Hepatocyte (in vitro differentiated cells): ENCODE results near the gene TMEM131L.
"Not testable (repeated sequence)": the region's sequence is repeated elsewhere in the genome, so short reads cannot be mapped to it uniquely, and the experiment has no call there.

Experiments used
- CTCF ChIP-seq: fragments of 200-600 bp; sonication (generic); IDR thresholded peaks from 2 replicates; pipeline ENCODE4 v1.5.1; 2016; ENCODE audit warnings: antibody characterized with exemption, mild to moderate bottlenecking; ENCODE audit not compliant: poor library complexity
- EZH2 ChIP-seq: fragments of 200-600 bp; sonication (generic); IDR thresholded peaks from 2 replicates; pipeline ENCODE4 v1.6.1; 2016; ENCODE audit warnings: antibody characterized with exemption, mild to moderate bottlenecking, borderline replicate concordance

GRCh38 chr4:153666505-153666904 is 200.3 kb downstream of the TMEM131L start:
- not testable (repeated sequence) for TF ChIP-seq CTCF, EZH2
